Bone marrow (tissue), 2 donors: ENCODE measurements around the gene FSTL1.

ENCODE experiments used
- DNase-seq, 2 donors: peaks; one replicate each; lab custom pipeline; 2025; lab: John Stamatoyannopoulos, UW

Gene FSTL1, protein sequence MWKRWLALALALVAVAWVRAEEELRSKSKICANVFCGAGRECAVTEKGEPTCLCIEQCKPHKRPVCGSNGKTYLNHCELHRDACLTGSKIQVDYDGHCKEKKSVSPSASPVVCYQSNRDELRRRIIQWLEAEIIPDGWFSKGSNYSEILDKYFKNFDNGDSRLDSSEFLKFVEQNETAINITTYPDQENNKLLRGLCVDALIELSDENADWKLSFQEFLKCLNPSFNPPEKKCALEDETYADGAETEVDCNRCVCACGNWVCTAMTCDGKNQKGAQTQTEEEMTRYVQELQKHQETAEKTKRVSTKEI

DNA sequence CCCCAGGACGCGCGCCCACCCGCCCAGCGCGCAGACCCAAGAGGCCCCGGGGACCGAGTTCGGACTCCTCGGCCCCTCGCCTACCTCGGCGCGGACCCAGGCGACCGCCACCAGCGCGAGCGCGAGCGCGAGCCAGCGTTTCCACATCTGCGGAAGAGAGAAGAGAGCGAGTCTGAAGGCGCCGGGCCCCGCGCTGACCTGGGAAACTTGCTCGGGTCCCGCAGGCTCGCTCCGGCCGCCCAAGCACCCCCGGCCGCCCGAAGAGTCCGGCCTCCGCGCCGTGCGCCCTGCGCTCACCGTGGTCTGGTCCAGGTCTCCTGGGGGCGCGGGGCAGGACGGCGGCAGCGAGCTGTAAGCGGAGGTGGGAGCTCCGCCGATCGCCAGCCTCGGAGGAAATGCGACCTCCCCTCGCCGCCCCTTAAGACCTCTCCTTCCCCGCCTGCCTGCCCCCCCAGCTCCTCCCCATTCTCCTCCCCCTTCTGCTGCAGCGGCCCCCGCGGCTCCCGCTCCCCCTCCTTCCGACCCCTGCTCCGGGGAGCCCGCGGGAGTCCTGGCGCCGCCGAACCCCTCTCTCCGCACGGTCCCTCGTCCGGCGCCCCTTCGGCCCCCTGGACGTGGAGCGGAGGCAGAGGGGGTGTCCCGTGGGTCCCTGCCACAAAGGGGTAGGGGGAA, at the start of gene FSTL1:
Gene FSTL1 (minus strand): TSS at position 393 of the 672 bp plus-strand sequence. CDS start 246 bp downstream, at position 147.
- DNase-seq: peak in 1 of 2 donors; percentile 6

DNA sequence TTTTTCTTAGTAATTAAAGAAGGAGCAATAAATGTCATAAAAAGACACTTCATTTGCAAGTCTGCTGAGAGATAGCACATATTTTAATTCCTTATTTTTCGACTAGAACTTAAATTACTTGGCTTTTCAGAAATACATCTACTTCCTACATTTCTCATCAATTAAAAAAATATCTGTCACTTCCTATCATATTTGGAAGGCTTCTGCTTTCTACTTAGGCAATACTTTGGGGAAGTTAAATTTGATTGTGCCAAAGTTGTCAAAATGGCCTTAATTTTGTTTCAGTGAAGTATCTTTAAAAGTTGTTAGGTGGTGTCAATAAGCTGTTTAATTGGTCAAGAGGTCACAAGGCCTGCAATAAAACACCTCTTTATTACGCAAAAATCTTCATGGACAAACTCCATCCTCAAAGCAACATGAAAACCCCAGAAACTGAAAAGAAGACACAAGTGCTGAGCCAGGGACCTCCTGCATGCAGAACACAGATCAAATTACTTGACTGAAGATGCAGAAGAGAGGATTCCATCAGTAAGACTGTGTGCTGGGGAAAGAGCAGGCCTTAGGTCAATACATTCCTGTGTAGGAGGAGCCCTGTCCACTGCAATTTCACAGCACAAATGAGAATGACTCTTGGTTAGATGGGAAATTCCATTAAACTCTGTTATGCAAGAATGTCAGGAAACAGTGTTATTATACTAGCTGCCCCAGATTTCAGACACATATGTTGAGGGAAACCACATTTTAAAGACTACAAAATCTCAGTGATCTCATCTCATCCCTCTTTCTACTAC, 48.0 kb upstream of the FSTL1 start:
- DNase-seq: no peak

DNA sequence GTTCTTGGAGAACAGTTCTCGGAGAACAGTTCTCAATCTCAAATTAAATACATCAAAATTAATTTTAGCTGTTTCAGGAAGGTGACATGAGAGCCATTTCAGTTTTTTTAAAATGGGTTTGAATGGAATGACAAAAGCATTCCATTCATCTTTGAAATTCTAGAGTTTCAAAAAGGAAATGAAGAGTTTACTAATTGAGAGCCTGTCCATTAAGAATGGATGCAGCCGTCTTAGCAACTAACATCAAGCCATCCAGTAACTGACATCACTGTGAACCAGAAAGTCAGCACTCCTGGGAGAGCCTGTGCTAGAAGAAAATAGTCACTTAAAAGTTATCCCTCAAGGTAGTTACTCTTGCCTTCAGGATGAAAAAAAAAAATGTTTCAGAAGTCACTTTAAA, 47.0 kb upstream of the FSTL1 start:
- DNase-seq: no peak

DNA sequence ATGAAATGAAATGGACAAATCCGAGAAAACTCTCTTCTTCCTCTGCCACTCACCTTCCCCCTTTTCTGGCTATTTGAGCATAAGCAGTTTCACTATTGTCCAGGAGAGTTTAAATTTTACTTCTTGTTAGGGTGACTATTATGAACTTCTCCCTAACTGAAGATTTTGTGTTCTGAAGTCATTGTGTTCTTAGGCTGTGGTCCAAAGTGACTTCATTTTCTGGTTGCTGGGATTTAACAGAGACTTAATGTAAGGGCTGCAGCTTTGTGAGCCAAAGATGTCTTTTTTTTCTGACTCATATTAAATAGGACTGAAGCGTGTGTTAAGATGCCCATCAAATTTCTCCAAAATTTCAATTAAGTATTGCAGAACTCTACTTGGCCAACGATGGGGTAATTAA, 46.5 kb upstream of the FSTL1 start:
- DNase-seq: no peak

DNA sequence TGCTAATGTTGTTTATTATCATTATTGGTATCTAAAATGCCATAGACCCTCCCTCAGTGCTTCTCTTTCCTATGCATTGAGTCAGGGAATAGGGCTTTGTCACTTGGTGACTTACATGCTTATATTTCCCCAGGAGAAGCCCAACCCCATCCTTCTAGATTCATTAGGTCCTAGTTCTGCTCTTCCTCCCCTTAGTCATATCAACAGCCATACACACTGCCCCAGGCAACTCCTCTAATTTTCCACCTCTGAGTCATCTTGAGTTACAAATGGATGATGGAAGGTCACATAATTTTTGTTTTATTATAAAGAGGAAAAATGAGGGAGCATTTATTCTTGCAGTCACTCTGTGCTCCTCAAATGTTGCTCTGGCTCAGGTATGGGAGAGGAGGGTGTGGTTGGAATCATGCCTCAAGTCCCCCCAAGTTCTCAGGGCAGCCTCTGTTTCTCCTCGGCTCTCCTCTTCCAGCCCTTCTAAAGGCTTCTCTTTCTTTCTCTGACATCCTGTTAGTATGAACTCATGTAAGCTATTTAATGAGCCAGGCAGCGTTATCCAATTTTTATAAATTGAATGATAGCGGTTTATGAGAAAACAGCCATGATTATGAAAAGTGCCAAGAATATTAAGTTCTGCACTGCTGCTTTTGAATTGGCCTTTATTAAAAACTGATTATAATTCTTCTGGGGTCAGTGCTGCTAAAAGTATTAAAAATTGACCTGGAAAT, 45.6 kb upstream of the FSTL1 start:
- DNase-seq: no peak

DNA sequence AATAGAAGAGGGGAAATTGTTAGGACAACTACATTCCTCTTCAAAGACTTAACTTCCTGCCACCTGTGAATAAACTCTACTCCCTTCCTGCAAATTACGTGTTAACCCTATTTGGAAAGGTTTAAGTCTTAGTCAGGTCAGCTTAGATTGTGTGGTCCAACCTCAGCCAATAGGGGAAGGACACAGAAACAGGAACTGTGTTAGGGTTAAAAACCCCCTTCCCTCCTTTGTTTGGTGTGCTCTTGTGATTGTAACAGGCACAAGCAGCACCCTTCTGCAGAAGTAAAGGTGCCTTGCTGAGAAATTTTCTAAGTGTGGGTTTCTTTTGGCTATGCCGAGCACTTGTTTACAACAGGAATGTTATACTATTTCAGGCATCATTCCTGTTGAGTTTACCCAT, 45.0 kb upstream of the FSTL1 start:
- no peak for DNase-seq

DNA sequence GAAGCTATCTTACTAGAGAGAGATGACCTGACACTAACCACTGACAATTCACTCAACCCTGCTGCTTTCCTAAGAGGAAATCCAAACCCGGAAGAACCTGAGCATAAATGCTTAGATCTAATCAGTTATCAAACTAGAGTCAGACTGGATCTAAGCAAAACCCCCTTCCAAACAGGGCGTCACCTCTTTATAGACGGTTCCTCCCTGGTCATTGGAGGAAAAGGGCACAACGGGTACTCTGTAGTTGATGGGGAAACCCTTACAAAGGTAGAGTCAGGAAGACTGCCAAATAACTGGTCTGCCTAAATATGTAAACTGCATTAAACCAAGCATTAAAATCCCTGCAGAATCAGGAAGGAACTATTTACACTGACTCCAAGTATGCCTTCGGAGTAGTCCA, 41.3 kb upstream of the FSTL1 start:
- no peak for DNase-seq

DNA sequence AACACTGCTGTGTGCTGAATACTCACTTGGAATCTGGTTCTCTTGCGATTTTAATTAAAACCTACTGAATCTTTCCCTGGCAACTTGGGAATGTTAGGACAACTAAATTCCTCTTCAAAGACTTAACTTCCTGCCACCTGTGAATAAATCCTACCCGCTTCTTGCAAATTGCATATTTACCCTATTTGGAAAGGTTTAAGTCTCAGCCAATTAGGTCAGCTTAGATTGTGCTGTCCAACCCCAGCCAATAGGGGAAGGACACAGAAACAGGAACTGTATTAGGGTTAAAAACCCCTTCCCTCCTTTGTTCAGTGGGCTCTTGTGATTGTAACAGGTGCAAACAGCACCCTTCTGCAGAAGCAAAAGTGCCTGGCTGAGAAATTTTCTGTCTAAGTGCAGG, 38.6 kb upstream of the FSTL1 start:
- DNase-seq: no peak

DNA sequence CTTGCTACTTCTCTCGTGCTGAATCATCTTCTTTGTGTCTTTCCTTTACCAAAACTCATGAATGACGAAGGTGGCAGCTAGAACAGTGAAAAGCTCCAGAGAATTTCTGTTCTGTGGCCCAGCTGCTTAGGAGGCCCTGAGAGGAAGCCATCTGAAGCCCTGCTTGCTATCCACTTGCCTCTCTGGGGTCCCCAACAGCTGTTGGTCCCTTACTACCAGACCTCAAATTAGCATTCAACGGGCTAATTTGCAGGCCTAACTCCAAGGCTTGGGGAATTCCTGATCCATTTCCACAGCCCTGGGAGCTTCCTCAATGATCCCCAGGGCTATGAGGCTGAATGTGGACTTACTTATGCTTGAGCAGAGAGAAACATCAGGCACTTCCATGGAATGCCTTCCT, 37.5 kb upstream of the FSTL1 start:
- no peak for DNase-seq

DNA sequence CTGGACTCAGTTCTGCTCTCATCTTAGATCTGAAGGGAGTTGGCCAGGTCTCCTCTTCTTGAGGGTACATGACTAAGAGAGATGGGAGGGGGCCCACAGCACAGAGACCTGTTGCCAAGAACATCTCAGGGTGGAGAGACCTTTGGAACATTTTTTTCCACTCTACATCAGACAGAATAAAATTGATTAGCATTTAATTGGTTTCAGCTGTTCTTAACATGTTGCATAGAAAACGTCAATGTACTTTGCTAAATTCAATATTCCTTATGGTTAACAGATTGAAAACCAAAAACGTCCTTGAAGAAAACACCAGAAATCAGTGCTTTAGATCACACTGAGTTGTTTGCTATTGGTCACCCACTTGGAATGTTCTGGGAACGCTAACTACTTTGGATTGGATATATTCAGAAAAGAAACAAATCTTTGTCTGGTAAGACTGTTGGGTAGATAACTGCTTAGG, 36.4 kb upstream of the FSTL1 start:
- DNase-seq: no peak

DNA sequence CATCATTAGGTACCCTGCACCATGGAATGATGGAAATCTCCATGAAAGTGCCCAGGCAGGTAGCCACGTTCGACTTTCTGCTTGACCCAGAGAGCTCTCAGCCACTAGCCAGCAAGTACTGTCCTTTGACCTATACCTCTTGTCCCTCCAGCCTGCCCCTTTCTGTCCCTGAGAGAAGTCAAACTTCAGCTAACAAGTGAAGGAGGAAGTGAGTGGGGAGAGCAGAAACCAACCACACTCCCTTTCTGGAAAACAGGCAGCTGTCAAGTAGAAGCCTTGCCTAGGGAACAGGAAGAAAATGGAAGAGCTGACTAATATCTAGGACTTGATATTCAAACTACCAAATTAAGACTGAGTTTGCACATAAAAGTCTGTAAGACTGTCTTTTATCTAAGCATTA, 30.3 kb upstream of the FSTL1 start:
- no peak for DNase-seq

DNA sequence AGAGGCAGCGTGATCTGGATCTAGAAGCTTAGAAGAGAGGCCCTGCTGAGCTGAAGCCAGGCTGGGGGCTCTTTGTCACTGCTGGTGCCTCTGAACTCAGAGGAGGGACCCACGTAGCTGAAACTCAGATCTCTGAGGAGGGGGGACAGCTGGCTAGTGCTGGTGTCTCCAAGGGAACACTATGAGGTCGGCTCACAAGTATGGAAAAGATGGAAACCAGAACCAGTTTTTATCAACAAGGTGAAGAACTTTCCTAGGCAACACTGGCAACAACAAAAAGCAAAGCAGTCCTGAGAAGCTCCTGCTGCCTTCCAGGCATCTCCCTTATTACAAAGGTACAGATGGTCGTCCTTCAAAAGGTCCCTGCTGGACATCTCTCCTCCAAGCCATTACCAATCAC, 27.0 kb upstream of the FSTL1 start:
- DNase-seq: no peak

DNA sequence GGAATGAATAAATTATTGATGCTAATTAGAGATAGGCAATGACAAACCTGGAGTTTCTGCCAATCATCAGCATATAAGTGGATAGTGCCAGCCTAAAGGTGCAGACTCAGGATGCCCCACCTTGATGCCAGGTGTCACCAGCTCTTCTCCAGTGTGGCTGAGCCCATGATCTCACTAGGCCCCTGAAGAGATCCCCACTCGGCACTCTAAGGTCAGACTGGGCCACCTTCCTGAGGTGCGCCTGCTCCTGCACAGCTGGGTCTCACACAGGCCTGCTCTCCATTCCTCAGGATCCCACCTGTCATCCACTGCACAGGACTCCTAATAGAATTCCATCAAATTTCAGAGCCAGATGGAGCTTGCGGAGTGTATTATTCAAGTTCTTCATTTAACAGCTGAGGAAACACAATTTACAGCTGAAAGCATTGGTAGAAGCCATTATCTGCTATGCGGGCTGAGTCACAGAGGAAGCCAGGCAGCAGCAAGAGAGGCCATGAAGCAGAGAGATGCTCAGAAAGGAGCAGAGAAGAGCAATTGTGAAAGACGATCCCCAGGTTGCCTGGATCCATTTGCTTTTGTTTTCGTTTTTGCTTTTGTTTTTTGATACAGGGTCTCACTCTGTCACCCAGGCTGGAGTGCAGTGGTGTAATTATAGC, 25.1 kb upstream of the FSTL1 start:
- DNase-seq: no peak

DNA sequence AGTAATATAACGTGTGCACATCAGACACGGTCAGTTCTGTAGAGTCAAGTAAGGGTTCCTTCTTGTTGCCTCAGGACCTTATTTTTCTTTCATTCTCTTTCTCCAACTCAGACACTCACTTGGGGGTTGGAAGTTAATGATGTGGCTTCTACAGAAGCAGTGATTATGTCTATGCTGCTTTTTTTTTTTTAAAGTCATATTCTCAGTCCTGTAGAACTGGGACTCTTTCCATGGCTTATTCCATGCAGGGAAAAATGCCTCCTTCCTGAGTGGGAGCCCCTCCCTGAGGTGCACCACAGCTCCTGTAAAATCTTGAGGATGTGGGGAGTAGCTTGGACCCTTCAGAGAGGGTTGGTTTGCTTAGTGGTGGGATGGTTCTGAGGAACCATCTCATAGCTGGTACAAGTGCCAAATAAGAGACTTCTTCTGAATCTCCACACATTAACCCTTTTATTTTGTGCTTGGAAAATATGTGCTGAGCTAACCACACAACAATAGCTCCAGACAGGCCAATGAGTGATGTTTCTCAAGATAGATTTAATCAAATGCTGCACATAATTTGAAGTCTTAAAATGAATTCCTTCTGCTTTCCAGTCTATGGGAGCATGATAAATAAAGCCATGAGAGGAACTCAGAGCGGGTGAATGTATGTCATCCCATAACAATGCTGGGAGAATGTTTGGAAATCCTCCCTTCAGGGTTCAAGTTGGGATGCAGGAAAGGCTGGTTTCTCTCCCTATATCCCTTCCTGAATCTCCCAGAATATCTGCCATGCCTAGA, 23.3 kb upstream of the FSTL1 start:
- DNase-seq: no peak

DNA sequence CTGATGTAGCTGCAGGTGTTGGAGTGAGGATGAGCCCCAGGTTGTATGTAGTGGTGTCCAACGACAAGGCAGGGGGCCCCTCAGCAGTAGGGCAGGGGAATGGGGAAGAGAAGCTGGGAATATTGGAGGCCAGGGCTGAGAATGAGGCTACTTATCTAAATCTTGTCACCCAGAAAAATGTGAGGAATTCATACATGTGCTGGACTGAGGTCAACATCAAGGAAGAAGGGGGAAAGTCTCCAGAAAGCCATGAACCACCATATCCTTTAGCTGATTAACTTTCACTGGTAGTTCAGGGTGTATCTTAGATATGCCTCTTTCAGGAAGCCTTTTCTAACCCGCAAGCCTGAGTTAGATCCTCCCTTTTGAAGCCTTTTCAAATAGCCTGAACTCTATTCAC, 22.6 kb upstream of the FSTL1 start:
- no peak for DNase-seq

DNA sequence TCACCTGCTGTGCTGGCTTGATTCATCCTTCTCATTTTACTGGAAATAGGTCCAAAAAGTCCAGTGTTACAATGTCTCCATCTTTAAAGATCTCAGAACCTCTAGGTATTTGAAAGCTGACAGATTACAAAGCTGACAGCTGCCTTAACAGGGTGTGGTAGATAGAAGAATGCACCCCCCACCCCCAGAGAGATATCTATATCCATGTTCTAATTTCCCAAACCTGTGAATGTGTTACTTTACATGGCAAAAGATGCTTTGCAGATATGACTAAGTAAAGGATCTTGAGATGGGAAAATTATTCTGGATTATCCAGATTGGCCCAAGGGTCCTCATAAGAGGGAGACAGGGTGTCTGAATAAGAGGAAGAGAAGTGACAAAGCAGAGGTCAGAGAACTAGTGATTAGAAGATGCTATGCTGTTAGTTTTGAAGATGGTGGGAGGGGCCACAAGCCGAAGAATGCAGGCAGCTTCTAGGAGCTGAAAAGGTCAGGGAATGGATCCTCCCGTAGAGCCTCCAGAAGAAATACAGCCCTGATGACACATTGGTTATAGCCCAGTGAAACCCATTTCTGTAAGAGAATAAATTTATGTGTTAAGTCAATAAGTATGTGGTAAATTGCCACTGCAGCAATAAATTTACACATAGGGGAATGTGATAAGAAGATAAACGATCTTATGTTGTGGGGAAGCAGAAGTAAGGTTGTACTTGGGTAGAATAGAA, 21.5 kb upstream of the FSTL1 start:
- DNase-seq: no peak

DNA sequence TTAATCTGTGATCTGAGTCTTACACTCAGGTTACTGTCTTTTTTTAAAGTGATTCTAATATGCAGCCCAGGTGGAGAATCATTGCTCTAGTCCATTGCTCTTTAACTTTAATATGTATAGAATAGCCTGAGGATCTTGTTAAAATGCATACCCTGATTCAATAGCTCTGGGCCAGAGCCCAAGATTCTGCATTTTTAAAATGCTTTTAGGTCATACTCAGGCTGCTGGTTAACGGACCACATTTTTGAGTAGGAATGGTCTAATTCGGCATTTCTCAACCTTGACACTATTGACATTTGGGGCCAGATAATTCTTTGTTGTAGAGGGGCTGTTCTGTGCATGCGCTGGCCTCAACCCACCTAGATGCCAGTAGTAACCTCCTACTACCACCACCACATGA, 20.9 kb upstream of the FSTL1 start:
- DNase-seq: no peak

DNA sequence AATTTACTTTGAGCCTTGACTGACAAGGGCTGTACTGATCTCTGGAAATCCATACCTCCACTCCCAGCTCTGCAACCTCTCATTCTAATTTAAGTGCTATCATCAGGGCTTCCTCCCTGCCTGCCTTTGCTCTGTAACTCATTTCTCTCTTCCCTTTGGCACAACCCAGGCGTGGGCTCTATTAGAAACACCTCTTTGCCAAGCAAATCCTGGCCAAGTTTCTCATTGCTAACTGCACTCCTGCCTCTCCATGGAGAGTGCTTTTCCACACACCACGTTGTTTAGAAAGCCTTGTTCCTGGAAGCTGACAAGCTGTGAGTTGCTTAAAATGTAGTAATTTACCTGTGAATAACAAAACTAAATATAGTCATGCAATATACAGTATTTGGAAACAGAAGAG, 20.1 kb upstream of the FSTL1 start:
- DNase-seq: no peak

DNA sequence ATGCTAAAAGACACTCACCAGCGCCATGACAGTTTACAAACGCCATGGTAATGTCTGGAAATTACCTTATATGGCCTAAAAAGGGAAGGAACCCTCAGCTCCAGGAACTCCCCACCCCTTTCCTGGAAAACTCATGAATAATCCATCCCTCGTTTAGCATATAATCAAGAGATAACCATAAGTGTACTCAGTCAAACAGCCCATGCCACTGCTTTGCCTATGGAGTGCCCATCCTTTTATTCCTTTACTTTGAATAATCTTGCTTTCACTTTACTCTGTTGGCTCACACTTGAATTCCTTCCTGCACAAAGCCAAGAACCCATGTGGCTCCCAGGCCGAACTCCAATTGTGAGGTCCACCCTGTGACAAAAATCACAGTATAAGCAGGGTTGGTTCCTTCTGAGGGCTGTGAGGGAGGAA, 19.1 kb upstream of the FSTL1 start:
- no peak for DNase-seq

DNA sequence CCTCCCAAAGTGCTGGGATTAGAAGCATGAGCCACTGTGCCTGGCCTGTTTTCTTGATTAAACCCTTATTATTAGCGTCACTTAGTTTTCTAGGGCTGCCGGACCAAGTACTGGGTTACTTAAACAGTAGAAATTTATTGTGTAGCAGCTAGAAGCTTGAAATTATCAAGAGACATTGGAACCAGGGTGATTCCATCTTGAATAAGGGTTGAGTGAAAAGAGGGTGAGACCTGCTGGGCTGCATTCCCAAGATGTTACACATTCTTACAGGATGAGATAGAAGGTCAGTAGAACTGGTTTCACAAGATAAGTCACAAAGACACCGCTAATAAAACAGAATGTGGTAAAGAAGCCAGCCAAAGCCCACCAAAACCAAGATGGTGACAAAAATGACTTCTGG, 18.6 kb upstream of the FSTL1 start:
- no peak for DNase-seq
